HL-60 (cell line): ENCODE measurements around the gene CRYBB1.

Experiments used
- DNase-seq, 2 experiments: peaks; one replicate each; pipeline ENCODE4 v3.0.0-alpha.2; 2010 to 2020; ENCODE audit warnings: low read depth in 1 of 2, low spot score in 1 of 2
- H3K27ac ChIP-seq: fragments of 250-450 bp; sonication (Bioruptor Pico); replicated peaks from 2 replicates; pipeline ENCODE4 v1.5.1; 2020; ENCODE audit warnings: mild to moderate bottlenecking, moderate library complexity
- H3K27me3 ChIP-seq: fragments of 250-450 bp; sonication (Bioruptor Pico); 2 replicates; pipeline ENCODE4 v1.5.1; 2021; ENCODE audit warnings: mild to moderate bottlenecking, moderate library complexity; ENCODE audit not compliant: insufficient read depth, poor library complexity, severe bottlenecking
- H3K4me3 ChIP-seq: replicated peaks from 2 replicates; pipeline ENCODE4 v1.5.1; 2011; ENCODE audit warnings: mild to moderate bottlenecking, control low read depth, low read length; ENCODE audit not compliant: insufficient read depth
- CTCF ChIP-seq: IDR thresholded peaks from one replicate; pipeline ENCODE4 v1.5.1; 2011; ENCODE audit warnings: low read length, control low read depth, inconsistent platforms; ENCODE audit not compliant: insufficient read depth
- GABPA ChIP-seq: IDR thresholded peaks from 2 replicates; pipeline ENCODE4 v1.6.1; 2012; ENCODE audit warnings: low read depth
- POLR2AphosphoS5 ChIP-seq: IDR thresholded peaks from 2 replicates; pipeline ENCODE4 v1.6.1; 2012; ENCODE audit warnings: low read depth
- REST ChIP-seq: IDR thresholded peaks from 2 replicates; pipeline ENCODE4 v1.6.1; 2012; ENCODE audit warnings: low read depth; ENCODE audit not compliant: insufficient replicate concordance
- SPI1 ChIP-seq: IDR thresholded peaks from 2 replicates; pipeline ENCODE4 v1.6.1; 2012; ENCODE audit warnings: low read depth, mild to moderate bottlenecking, borderline replicate concordance

Gene CRYBB1

GRCh38 chr22:26552466-26552865, 65.4 kb downstream of the CRYBB1 start:
- no peak overlapping the region for H3K4me3 ChIP-seq
- no peak overlapping the region for H3K27ac ChIP-seq
- DNase-seq = no peak
- no peak for TF ChIP-seq REST
- no peak for TF ChIP-seq SPI1
- no peak for TF ChIP-seq GABPA
- TF ChIP-seq POLR2AphosphoS5 = no peak
- no peak for TF ChIP-seq CTCF
- no peaks in the 10 kb centered on the region for H3K27me3 ChIP-seq

- no peak overlapping the region for H3K27ac ChIP-seq
These were observed 66.3 kb downstream of the CRYBB1 start for GRCh38 chr22:26551568-26551967.

More at GRCh38 chr22:26551568-26551967, 66.3 kb downstream of the CRYBB1 start:
- DNase-seq = no peak
- H3K4me3 ChIP-seq = no peak overlapping the region
- no peaks in the 10 kb centered on the region for H3K27me3 ChIP-seq
- TF ChIP-seq POLR2AphosphoS5 (no peak), GABPA (no peak), REST (no peak), SPI1 (no peak), CTCF (no peak)
